GM19238 (cell line): Measurements from ENCODE around the gene MMS19.
"Not testable (repeated sequence)": the region's sequence is repeated elsewhere in the genome, so short reads cannot be mapped to it uniquely, and the experiment has no call there.

ENCODE experiments used
- DNase-seq: peaks from one replicate; pipeline ENCODE4 v3.0.0; 2011; ENCODE audit warnings: low spot score; ENCODE audit not compliant: insufficient read length

The MMS19 gene

DNA sequence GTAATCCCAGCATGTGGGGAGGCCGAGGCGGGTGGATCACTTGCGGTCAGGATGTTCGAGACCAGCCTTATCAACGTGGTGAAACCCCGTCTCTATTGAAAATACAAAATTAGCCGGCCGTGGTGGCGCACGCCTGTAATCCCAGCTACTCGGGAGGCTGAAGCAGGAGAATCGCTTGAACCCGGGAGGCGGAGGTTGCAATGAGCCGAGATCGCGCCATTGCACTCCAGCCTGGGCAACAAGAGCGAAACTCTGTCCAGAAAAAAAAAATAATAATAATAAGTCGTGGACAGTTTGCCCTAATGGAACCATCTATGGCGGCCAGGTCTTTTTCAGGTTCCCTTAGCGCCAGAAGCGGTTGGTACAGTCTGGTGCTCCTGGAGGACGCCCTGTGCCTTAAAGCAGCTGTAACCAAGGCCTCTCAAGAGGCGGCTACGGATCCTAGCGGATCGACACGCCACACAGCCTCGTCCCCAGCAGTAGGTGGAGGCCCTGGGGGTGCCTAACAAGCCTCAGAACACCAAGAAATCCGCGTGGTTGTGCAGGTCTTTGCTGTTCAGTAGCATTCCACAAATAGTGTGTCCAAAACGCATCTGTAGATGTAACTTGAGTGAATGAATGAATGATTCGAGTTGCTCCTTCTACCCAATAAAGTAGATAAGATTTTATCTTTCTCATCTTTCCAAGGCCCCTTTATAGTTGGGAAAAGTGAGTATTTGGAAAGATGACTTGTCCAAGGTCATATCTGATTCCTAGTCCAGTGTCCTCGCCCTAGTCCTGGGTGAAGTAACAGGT, 71.2 kb downstream of the MMS19 start:
- no peak for DNase-seq

GRCh38 chr10:97425964-97426775, 72.1 kb downstream of the MMS19 start, which contains the start of gene PGAM1:
PGAM1 (plus strand) TSS chr10:97426191; CDS start chr10:97426308, 117 bp downstream.
- peak; percentile 99 for DNase-seq

DNA sequence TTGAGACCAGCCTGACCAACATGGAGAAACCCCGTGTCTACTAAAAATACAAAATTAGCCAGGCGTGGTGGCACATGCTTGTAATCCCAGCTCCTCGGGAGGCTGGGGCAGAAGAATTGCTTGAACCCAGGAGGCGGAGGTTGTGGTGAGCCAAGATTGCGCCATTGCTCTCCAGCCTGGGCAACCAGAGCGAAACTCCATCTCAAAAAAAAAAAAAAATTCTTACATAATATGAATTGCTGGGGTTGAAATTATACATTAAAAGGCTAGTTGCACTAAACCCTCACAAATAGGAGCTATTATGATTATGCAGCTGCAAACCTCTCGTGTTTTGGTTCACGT, 74.5 kb downstream of the MMS19 start:
- DNase-seq, result not testable (repeated sequence)

DNA sequence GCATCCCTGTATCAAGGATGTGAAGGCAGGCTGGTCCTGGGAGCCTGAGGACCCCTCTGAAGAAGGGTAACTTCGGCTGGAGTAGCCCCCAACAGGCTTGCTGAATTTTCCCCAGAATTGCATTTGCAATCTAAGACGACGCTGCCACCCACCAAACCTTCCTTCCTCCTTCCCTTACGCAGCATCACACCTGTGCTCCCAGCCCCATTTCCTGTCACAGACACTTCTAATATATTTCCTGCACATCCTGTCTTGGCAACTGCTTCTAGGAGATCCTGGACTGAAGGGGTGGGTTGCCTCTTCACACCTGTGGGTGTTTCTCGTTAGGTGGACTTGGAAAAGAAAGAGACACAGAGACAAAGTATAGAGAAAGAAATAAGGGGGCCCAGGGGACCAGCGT, 81.7 kb downstream of the MMS19 start:
- no peak for DNase-seq

DNA sequence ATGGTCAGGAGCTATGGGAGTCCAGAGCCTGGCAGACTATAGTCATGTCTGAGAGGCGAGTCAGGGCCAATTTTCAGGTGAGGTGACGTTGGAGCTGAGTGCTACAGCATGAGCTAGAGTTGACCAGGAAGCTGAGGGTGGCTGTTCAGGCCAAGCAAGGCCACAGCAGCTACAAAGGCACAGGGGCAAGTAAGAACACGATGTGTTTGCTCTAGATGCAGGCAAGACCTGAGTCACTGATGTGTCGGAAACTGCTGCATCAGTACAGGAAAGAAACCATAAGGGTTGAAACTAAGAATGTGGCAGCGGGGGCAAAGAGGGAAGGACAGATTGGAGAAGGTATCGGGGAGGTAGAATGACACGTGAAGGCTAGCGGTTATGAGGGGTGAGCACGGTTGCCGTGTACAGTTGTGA, 85.3 kb downstream of the MMS19 start:
- DNase-seq, result no peak

DNA sequence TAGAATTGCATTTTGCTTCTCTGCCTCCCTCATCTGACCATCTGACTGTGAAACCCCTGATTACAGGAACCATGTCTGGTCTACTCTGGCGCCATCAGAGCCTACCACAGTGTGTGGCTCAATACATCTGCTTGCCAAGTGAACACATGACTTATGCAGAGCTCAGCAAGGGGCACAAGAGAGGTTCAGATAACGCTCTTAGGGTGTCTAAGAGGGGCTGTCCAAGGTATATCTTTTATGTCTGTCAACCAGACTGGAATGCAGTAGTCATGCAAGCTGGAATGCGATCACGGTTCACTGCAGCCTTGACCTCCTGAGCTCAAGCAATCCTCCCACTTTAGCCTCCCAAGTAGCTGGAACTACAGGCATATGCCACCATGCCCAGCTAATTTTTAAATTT, 86.8 kb downstream of the MMS19 start:
- DNase-seq, result no peak

- DNase-seq, result no peak
Measured at GRCh38 chr10:97408496-97408992, 89.7 kb downstream of the MMS19 start.
